GM19240 (cell line): ENCODE data around the gene SFT2D2.
"Not testable (repeated sequence)": the region's sequence is repeated elsewhere in the genome, so short reads cannot be mapped to it uniquely, and the experiment has no call there.

Source experiments
- DNase-seq: peaks from one replicate; pipeline ENCODE4 v3.0.0; 2011; ENCODE audit warnings: low spot score; ENCODE audit not compliant: insufficient read length

The SFT2D2 gene

GRCh38 chr1:168225476-168226190 lies at the start of gene SFT2D2:
SFT2D2 (plus strand) TSS chr1:168226004; CDS start chr1:168226080, 76 bp downstream.
- DNase-seq = peak; percentile 68

GRCh38 chr1:168178227-168178637 lies 47.6 kb upstream of the SFT2D2 start:
- no peak for DNase-seq

- peak; percentile 84 for DNase-seq
These were observed 47.0 kb upstream of the SFT2D2 start, which contains the start of gene TIPRL for GRCh38 chr1:168178638-168179437. TIPRL (plus strand) TSS chr1:168178962; CDS start chr1:168179078, 116 bp downstream.

- DNase-seq = no peak
These were observed 46.2 kb upstream of the SFT2D2 start for GRCh38 chr1:168179438-168180147.

- no peak for DNase-seq
These were observed 45.7 kb upstream of the SFT2D2 start for GRCh38 chr1:168180148-168180524.

GRCh38 chr1:168181063-168181720 lies 44.6 kb upstream of the SFT2D2 start:
- not testable (repeated sequence) for DNase-seq

- DNase-seq = no peak
These were observed 38.6 kb upstream of the SFT2D2 start for GRCh38 chr1:168187177-168187576.

- no peak for DNase-seq
These were observed 35.4 kb upstream of the SFT2D2 start for GRCh38 chr1:168190403-168190802.

- no peak for DNase-seq
These were observed 30.3 kb upstream of the SFT2D2 start for GRCh38 chr1:168195199-168196135.

GRCh38 chr1:168199056-168199455 lies 26.7 kb upstream of the SFT2D2 start:
- DNase-seq = no peak

- DNase-seq = no peak
These were observed 22.7 kb upstream of the SFT2D2 start for GRCh38 chr1:168202941-168203654.

GRCh38 chr1:168206111-168206510 lies 19.7 kb upstream of the SFT2D2 start:
- no peak for DNase-seq

- DNase-seq = not testable (repeated sequence)
These were observed 18.1 kb upstream of the SFT2D2 start for GRCh38 chr1:168207673-168208072.

GRCh38 chr1:168210312-168210711 lies 15.5 kb upstream of the SFT2D2 start:
- DNase-seq = no peak

GRCh38 chr1:168213349-168213748 lies 12.5 kb upstream of the SFT2D2 start:
- no peak for DNase-seq

- no peak for DNase-seq
These were observed 9.6 kb upstream of the SFT2D2 start for GRCh38 chr1:168216171-168216570.

- DNase-seq = no peak
These were observed 8.1 kb upstream of the SFT2D2 start for GRCh38 chr1:168217664-168218063.

GRCh38 chr1:168218658-168219057 lies 7.1 kb upstream of the SFT2D2 start:
- no peak for DNase-seq

- DNase-seq = no peak
These were observed 5.3 kb upstream of the SFT2D2 start for GRCh38 chr1:168220470-168220871.

GRCh38 chr1:168221275-168221674 lies 4.5 kb upstream of the SFT2D2 start:
- DNase-seq = no peak
